ENCODE measurements around the gene KRT78.
"Not testable (repeated sequence)": the region's sequence is repeated elsewhere in the genome, so short reads cannot be mapped to it uniquely, and the experiment has no call there.

KRT78 gene

GRCh38 chr12:52856787-52857186 is 8.0 kb upstream of the KRT78 start:
- TF ChIP-seq CTCF (conservative IDR thresholded peaks at IDR 0.05), result no peak
- no peak for TF ChIP-seq ZFX (IDR thresholded peaks at IDR 0.05)
- no peak overlapping the region for H3K27ac ChIP-seq

GRCh38 chr12:52856077-52856476 is 7.3 kb upstream of the KRT78 start:
- H3K27ac ChIP-seq, result not testable (repeated sequence)

GRCh38 chr12:52851787-52852186 is 3.0 kb upstream of the KRT78 start:
- TF ChIP-seq CTCF (conservative IDR thresholded peaks at IDR 0.05) (no peak), ZFX (IDR thresholded peaks at IDR 0.05) (no peak)
- no peak overlapping the region for H3K27ac ChIP-seq

- no peak for TF ChIP-seq CTCF (conservative IDR thresholded peaks at IDR 0.05)
- TF ChIP-seq ZFX (IDR thresholded peaks at IDR 0.05), result no peak
These were observed 1.9 kb upstream of the KRT78 start for GRCh38 chr12:52850681-52851080.

GRCh38 chr12:52849511-52849910 is 717 bp upstream of the KRT78 start:
- TF ChIP-seq CTCF (conservative IDR thresholded peaks at IDR 0.05) (no peak), ZFX (IDR thresholded peaks at IDR 0.05) (no peak)
- no peak overlapping the region for H3K27ac ChIP-seq

More at GRCh38 chr12:52850681-52851080, 1.9 kb upstream of the KRT78 start:
- H3K27ac ChIP-seq, result no peak overlapping the region

- no peak overlapping the region for H3K27ac ChIP-seq
- TF ChIP-seq CTCF (conservative IDR thresholded peaks at IDR 0.05) (no peak), ZFX (IDR thresholded peaks at IDR 0.05) (no peak)
These were observed 1.3 kb downstream of the KRT78 start for GRCh38 chr12:52847335-52848102.

- TF ChIP-seq ZFX (IDR thresholded peaks at IDR 0.05) (no peak), CTCF (conservative IDR thresholded peaks at IDR 0.05) (no peak)
- H3K27ac ChIP-seq, result no peak overlapping the region
These were observed 2.3 kb downstream of the KRT78 start for GRCh38 chr12:52846356-52846970.

- H3K27ac ChIP-seq, result no peak overlapping the region
- TF ChIP-seq CTCF (conservative IDR thresholded peaks at IDR 0.05) (no peak), ZFX (IDR thresholded peaks at IDR 0.05) (no peak)
These were observed 2.8 kb downstream of the KRT78 start for GRCh38 chr12:52845946-52846345.

Data from C4-2B (cell line).